T-helper 2 cell (primary cell): ENCODE measurements around the gene CPNE5.
A peak's percentile ranks its signal among the peaks of the same experiment; 100 is the strongest.

Experiments
- DNase-seq, 5 experiments: peaks; one replicate each; pipeline versions ENCODE4 v3.0.0 to v3.0.0-alpha.2; 2012 to 2022
- total RNA-seq, 2 donors: gene quantifications; one replicate each; lab custom pipeline; 2026; lab: John Stamatoyannopoulos, UW

The CPNE5 gene
- total RNA-seq: 4.5 to 10.6 reads per million in 2 donors

DNA sequence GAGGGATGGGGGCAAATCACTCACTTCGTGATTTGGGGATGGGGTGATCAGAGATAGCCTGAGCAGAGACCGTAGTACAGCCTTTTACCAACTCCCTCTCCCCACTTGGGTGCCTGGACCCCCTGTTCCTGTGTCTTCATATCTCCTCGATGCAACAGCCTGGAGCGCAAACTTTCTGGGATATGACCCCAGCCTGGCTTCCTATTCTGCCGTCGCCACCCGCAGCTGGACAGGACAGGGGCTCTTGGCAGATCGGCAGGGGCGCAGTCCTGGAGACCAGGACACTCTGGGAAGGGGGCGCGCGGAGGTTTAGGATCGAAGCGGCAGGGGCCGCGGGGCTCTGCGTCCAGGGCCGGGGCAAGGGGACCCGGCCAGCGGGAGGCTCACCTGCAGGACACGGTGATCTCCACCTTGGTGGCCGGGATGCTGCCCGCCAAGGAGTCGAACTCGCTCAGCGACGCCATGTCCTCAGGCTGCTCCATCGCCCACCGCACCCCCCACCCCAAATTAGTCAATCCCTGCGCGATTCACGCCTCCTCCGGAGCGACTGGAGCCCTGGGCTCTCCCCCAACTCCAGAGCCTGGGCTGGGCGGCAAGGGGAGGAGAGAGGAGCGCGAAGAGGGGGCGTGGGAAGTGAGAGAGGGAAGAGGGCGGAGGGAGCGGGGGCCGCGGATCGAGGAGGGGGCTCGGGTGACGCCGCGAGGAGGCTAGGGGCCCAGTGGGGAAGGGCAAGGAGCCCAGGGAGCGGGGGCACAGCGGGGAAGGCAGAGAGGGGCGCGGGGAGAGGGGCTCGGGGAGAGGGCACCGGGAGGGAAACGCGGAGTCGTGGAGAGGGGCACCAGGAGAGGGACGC, at the start of gene CPNE5:
Gene CPNE5 (minus strand): TSS at position 549 of the 853 bp plus-strand sequence. CDS start 67 bp downstream, at position 482.
- DNase-seq: no peak

DNA sequence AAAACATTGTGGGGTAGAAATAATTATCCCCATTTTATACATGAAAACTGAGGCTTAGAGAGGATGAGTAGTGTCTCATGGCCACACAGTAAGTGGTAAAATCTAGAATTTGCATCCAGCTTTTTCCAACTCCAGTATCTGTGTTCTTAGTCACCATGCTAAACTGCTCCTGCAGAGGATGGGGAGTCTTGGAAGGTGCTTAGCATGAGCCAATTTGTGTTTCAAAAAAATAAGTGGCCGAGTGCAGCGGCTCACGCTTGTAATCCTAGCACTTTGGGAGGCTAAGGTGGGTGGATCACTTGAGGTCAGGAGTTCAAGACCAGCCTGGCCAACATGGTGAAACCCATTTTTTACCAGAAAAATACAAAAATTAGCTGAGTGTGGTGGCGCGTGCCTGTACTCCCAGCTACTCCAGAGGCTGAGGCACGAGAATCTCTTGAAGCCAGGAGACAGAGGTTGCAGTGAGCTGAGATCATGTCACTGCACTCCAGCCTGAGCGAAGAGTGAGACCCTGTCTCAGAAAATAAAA, 48.9 kb upstream of the CPNE5 start:
- no peak for DNase-seq

- DNase-seq: no peak
Measured at GRCh38 chr6:36886950-36887618, 47.8 kb upstream of the CPNE5 start.

DNA sequence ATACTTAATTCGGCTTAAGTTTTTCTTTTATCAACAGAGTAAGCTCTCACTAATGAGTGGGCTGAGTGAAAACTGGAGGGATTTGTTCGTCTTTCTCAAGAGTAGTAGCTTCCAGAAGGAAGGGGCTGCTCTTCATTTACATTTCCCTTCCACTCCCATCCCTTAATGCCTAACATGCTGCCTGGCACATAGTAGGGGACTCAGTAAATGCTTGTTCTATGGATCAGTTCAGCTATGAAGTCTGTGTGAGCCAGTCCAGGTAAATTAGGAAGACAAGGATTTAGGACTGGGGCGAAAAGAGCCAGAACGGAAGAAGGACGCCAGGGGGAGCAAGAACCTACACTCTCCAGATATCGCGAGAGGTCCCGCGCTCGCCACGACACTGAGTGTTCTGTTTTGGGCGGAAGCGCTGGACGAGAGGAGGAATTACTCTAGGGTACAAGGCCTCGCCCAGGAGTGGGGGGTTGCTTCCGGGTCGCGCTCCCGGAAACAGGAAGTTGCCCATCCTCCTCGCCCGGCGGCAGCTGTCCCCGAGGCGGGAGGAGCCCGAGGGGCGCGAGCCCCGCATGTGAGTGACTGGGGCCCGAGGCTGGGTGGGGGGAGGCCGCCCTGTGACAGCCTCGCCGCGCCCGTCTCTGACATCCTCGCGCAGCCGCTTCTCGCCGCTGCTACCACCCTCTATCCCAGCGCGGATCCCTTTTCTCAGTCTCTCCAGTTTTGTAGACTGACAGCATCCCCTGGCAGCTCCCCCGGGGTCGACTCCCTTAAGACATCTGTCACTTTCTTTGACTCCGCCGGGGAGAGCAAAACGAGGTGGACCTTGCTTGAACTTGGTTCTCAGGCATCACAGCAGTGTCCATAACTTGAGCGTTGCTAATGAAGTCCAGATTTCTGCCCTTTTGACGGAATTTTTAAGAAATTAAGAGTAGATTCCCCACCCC, 46.5 kb upstream of the CPNE5 start, which contains the start of gene C6orf89:
Gene C6orf89 (plus strand): TSS at position 492 of the 941 bp plus-strand sequence. CDS start 13,493 bp downstream, outside the sequence.
- DNase-seq: peak; percentile 89 to 99 (median 96)

DNA sequence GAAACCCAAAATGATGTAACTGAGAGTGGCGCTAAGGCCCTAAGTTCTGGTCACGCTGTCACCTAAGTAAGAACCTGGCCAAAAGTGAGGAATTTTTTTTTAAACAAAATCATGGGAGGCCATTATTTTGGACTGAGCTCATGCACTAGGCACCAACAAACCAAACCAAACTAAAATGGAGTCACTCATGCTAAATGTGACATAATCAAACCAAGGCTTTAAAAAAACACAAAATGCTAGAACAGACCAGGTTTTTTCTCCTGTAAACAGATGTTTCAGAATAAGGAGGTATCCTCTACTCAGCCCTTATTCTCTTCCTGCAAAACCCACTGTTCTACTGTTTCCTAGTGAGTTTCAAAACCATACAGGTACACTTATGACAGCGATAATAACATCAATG, 45.4 kb upstream of the CPNE5 start:
- DNase-seq: no peak

DNA sequence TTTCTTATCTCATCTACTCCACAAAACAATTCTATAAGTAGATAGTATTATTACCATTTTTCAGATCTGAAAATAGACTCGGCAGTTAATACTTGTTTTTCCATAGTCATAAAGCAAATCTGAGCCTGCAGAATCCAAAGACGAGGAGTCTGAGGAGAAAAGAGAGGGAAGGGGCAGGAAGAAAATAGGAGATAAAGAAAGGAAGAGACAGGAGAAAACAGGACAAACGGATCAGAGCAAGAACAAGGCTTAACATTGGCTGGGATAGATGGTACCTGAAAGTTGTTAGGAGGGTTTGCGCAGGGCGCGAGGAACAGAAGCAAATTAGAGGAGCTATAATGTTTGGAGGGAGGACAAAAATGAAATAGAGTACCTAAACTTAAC, 36.0 kb upstream of the CPNE5 start:
- no peak for DNase-seq

GRCh38 chr6:36874443-36875249, 35.4 kb upstream of the CPNE5 start, which contains the start of gene PPIL1:
Gene PPIL1 (minus strand): TSS chr6:36874803. CDS start chr6:36874772, 31 bp downstream.
- DNase-seq: peak; percentile 58 to 92 (median 81)

DNA sequence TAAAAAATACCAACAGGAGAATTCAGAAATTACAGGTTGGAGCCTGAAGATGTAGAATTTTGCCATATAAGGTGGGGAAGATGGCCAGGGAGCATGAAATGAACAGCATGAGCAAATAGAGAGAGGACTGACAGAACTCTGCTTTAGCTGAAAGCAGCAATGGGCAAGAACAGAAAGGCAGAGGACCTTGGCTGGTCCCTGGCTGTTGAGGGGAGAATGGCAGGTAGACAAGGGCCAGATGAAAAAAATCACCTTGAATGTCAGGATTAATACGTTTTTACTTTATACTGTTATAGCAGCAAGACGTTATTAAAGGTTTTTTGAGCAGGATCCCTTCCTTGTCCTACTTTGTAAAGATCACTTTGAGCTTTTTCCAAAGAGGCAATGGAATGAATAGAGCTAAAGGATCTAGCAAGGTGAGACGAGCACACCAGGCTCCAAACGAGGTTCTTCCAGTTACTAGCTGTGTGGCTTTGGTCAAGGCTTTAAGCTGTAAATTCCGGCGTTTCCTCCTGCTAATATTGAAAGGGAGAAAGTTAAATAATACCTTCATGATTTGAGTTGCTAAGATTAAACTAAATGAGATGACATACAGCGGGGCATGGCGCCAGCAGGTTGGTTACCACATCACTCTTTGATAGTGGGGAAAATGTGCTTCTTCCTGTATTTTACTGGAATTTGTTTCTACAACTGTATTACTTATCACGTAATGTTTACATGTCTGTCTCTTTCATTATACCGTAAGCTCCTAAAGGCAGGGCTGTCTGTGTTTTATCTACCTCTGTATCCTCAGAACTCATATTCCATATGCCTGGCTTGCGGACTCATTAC, 34.6 kb upstream of the CPNE5 start:
- DNase-seq: peak in 1 of 5 experiments; percentile 60

DNA sequence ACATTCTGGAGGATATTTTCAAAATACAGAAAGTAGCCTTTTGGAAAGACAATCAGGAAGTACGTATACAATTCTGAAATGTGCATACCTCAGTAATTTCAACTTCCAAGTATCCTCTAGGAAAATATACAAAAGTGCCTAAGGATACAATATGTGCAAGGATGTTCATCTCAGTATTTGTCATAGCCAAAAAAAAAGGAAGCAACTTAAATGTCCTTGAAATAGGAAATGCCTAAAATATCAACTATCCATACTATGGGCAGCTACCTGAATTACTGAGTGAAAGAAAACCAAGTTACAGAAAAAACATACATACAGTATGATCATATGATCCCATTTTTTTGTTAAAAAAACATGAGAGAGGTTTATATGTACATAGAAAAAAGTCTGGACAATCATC, 33.9 kb upstream of the CPNE5 start:
- DNase-seq: no peak

DNA sequence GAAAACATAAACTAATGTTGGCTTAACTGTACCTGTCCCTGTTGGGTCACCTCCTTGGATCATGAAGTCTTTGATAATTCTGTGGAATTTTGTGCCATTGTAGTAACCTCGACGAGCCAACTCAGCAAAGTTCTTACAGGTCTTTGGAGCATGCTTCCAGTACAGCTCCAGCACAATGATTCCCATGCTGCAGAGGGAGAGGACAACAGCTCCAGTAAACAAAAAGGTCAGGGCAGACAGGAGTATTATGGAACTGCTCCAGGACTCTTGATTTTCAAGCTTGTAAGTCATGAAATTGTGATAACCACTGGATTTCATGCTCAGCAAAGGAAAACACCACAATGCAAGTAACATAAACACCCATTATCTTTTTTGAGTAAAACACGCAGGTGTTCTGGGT, 32.4 kb upstream of the CPNE5 start:
- DNase-seq: no peak

- no peak for DNase-seq
Measured at GRCh38 chr6:36867471-36868224, 28.4 kb upstream of the CPNE5 start.

DNA sequence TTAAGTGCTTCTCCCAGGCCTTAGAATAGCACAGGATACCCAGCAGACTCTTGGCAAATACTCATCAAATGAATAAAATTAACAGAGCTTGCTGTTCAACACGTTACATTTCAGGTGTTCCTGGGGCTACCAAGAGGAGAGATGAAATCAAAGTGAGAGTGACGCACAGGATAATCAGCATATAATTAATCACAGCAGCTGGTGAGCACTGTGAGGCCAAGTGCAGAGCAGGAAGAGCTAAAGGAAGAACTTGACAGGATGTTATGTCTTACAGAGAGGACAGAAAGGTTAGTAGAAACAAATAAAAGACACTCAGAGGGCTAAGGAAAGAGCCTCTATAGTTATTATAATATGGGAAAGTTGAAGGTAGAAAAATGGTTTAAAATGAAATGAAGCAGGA, 26.6 kb upstream of the CPNE5 start:
- peak in 1 of 5 experiments; percentile 31 for DNase-seq

- no peak for DNase-seq
Measured at GRCh38 chr6:36863670-36864540, 24.7 kb upstream of the CPNE5 start.

GRCh38 chr6:36862848-36863382, 23.7 kb upstream of the CPNE5 start:
- DNase-seq: no peak

DNA sequence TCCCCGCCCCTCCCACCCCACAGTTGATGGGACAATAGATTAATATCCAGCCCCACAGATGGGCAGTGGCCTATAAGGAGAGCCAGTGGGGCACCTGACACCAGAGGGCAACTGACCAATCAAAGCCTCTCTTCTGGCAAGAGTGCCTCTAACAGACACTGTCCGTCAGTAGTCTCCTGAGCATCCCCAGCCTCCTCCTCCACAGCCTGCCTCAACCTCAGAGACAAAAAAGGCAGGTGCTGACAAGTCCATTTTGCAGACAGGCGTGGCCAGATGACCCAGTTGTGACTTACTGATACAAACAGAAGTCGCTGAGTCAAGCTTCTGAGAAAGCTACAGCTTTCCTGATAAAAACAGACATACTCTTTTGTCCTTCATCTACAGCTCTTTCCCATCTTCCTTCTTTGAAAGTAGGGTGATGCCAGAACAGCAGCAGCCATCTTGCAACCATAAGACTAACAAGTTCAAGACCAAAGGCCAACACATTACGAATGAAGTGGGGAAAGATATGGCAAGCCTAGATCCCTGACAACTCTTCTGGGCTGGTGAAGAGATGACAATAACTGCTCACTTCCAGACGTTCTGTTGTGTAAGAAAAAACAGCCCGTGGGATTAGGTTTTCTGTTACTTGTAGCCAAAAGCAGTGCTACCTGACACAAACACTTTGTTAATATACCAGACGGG, 23.1 kb upstream of the CPNE5 start:
- DNase-seq: no peak

DNA sequence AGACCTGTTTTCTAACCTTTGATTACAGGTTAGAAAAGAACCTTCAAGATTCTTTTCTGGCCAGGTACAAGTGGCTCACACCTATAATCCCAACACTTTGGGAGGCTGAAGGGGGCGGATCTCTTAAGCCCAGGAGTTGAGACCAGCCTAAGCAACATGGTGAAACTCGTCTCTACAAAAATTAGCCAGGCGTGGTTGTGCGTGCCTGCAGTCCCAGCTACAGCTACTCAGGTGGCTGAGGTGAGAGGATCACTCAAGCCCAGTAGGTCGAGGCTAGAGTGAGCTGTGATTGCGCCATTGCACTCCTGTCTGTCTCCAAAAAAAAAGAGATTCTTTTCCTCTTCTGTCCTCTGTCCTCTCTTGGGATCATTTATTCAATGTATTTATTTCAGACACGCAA, 20.9 kb upstream of the CPNE5 start:
- DNase-seq: no peak

DNA sequence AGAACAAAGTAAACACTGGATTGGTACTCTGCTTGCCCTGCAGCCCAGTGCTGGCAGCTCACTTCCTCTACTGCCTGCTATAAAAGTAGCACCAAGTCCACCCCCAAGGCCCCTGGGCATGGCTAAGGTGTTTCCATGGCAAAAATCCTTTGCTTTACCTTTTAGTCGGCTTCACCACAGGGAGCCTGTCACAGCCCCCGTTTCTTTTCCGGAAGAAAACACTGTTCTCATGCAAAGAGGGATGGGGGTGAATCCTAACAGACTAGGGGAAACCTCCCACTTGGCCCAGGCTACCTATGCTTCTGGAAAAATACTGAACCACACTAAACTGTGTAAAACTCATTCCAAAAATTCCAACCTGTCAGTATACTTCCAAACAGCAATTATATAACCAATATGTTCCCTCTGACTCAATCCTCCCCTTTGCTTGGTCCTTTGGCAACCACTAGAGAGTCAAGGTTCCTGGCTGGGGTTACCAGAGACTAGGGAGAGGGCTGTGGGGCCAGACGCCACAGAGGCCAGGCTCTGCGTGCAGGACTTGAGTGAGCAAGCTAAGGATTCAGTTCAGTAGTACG, 19.2 kb upstream of the CPNE5 start:
- DNase-seq: no peak
